Hepatocyte (in vitro differentiated cells): ENCODE results near the gene SAP130. TPM values are rescaled to one million over a fixed set of nuclear protein-coding genes. Genes with fewer than 3 reads are reported as not detected.
A peak's percentile ranks its signal among the peaks of the same experiment; 100 is the strongest.

Source experiments
- DNase-seq: peaks from one replicate; pipeline ENCODE4 v3.0.0-alpha.2; 2016; ENCODE audit warnings: low spot score
- H2AFZ ChIP-seq: fragments of 200-600 bp; sonication (generic); 2 replicates; pipeline ENCODE4 v1.6.0; 2016; ENCODE audit warnings: antibody characterized with exemption, mild to moderate bottlenecking
- H3K27ac ChIP-seq: fragments of 200-600 bp; sonication (generic); 2 replicates; pipeline ENCODE4 v1.5.1; 2016; ENCODE audit warnings: mild to moderate bottlenecking
- H3K27me3 ChIP-seq: fragments of 200-600 bp; sonication (generic); 2 replicates; pipeline ENCODE4 v1.6.1; 2016
- H3K36me3 ChIP-seq: fragments of 200-600 bp; sonication (generic); replicated peaks from 2 replicates; pipeline ENCODE4 v1.5.1; 2016; ENCODE audit warnings: low read depth; ENCODE audit not compliant: insufficient read depth
- H3K4me1 ChIP-seq: fragments of 200-600 bp; sonication (generic); 2 replicates; pipeline ENCODE4 v1.5.1; 2016; ENCODE audit warnings: mild to moderate bottlenecking, moderate library complexity; ENCODE audit not compliant: insufficient read depth
- H3K4me2 ChIP-seq: fragments of 200-600 bp; sonication (generic); 2 replicates; pipeline ENCODE4 v1.6.0; 2016
- H3K4me3 ChIP-seq: fragments of 200-600 bp; sonication (generic); 2 replicates; pipeline ENCODE4 v1.5.1; 2016; ENCODE audit warnings: mild to moderate bottlenecking
- H3K79me2 ChIP-seq: fragments of 200-600 bp; sonication (generic); 2 replicates; pipeline ENCODE4 v1.6.0; 2017; ENCODE audit warnings: mild to moderate bottlenecking
- H3K9me2 ChIP-seq: fragments of 200-600 bp; sonication (generic); replicated peaks from 2 replicates; pipeline ENCODE4 v1.6.0; 2017; ENCODE audit warnings: mild to moderate bottlenecking; ENCODE audit not compliant: insufficient read depth
- H3K9me3 ChIP-seq: fragments of 200-600 bp; sonication (generic); 2 replicates; pipeline ENCODE4 v1.5.1; 2016; ENCODE audit warnings: low read depth, mild to moderate bottlenecking
- H4K20me1 ChIP-seq: fragments of 200-600 bp; sonication (generic); 2 replicates; pipeline ENCODE4 v1.6.0; 2016; ENCODE audit warnings: mild to moderate bottlenecking; ENCODE audit not compliant: insufficient read depth, poor library complexity, severe bottlenecking
- CTCF ChIP-seq: fragments of 200-600 bp; sonication (generic); IDR thresholded peaks from 2 replicates; pipeline ENCODE4 v1.5.1; 2016; ENCODE audit warnings: antibody characterized with exemption, mild to moderate bottlenecking; ENCODE audit not compliant: poor library complexity
- EZH2 ChIP-seq: fragments of 200-600 bp; sonication (generic); IDR thresholded peaks from 2 replicates; pipeline ENCODE4 v1.6.1; 2016; ENCODE audit warnings: antibody characterized with exemption, mild to moderate bottlenecking, borderline replicate concordance
- EZH2phosphoT487 ChIP-seq: fragments of 200-600 bp; sonication (generic); IDR thresholded peaks from one replicate; pipeline ENCODE4 v1.6.1; 2018; ENCODE audit warnings: antibody characterized with exemption, mild to moderate bottlenecking, low read depth, moderate library complexity; ENCODE audit not compliant: unreplicated experiment, severe bottlenecking
- WGBS: methylation state at CpG from one replicate; pipeline ENCODE4 v1.1.6; 2016; ENCODE audit warnings: low lambda C conversion rate; ENCODE audit errors: missing lambda C conversion rate; 5-methylcytosine and 5-hydroxymethylcytosine counted together
- polyA plus RNA-seq: library from polyadenylated mRNA; unstranded; fragments of >200 nt; fragmentation: Nextera tagmentation; extraction: Ambion mirVana; gene quantifications from 2 replicates; pipeline ENCODE4 v1.2.1, GENCODE V29; 2016
- total RNA-seq: library from RNA; depleted of rRNA; stranded (reverse); fragments of >200 nt; gene quantifications from 2 replicates; pipeline ENCODE4 v1.2.3, GENCODE V29; 2014

Gene SAP130
- total and polyA plus RNA-seq, 2 experiments from 2014 or later: 12.6 to 12.7 TPM

GRCh38 chr2:128032092-128032491 lies 4.2 kb upstream of the SAP130 start:
- 67% methylated on average over 4 of the region's 4 CpGs for WGBS

GRCh38 chr2:128028668-128029054 lies 802 bp upstream of the SAP130 start:
- peaks cover 32% of the 10 kb centered on the region for H3K79me2 ChIP-seq
- TF ChIP-seq CTCF: no peak
- TF ChIP-seq EZH2phosphoT487: no peak
- H3K4me3 ChIP-seq: peak overlapping the region; percentile 44
- H2AFZ ChIP-seq: peak overlapping the region; percentile 89
- no peak for DNase-seq
- no peaks in the 10 kb centered on the region for H3K9me2 ChIP-seq
- peak overlapping the region; percentile 56 for H3K27ac ChIP-seq
- H3K36me3 ChIP-seq: no peaks in the 10 kb centered on the region
- H4K20me1 ChIP-seq: peaks cover 9% of the 10 kb centered on the region
- H3K4me2 ChIP-seq: peak overlapping the region; percentile 76
- no peaks in the 10 kb centered on the region for H3K9me3 ChIP-seq
- no peaks in the 10 kb centered on the region for H3K27me3 ChIP-seq
- 0% methylated on average over 1 of the region's 1 CpG for WGBS
- H3K4me1 ChIP-seq: peaks cover 10% of the 10 kb centered on the region

More at GRCh38 chr2:128032092-128032491, 4.2 kb upstream of the SAP130 start:
- Histone ChIP-seq H4K20me1 (no peaks in the 10 kb centered on the region), H3K79me2 (no peaks in the 10 kb centered on the region), H3K4me3 (no peak overlapping the region), H3K27ac (no peak overlapping the region), H2AFZ (no peak overlapping the region), H3K36me3 (no peaks in the 10 kb centered on the region), H3K4me2 (no peak overlapping the region), H3K4me1 (peaks cover 4% of the 10 kb centered on the region), H3K9me3 (no peaks in the 10 kb centered on the region), H3K9me2 (no peaks in the 10 kb centered on the region), H3K27me3 (no peaks in the 10 kb centered on the region)
- no peak for TF ChIP-seq EZH2phosphoT487
- DNase-seq: no peak

- H3K9me3 ChIP-seq: no peaks in the 10 kb centered on the region
Observed at GRCh38 chr2:128027278-128027800, 520 bp downstream of the SAP130 start.

More at GRCh38 chr2:128027278-128027800, 520 bp downstream of the SAP130 start:
- Histone ChIP-seq H3K4me2 (peak overlapping the region; percentile 54), H3K4me3 (peak overlapping the region; percentile 80), H3K79me2 (peaks cover 44% of the 10 kb centered on the region), H2AFZ (peak overlapping the region; percentile 47), H3K36me3 (no peaks in the 10 kb centered on the region), H3K27me3 (no peaks in the 10 kb centered on the region), H3K27ac (peak overlapping the region; percentile 76), H3K4me1 (peaks cover 10% of the 10 kb centered on the region), H4K20me1 (peaks cover 9% of the 10 kb centered on the region), H3K9me2 (no peaks in the 10 kb centered on the region)
- TF ChIP-seq CTCF: no peak
- TF ChIP-seq EZH2: no peak
- TF ChIP-seq EZH2phosphoT487: no peak
- WGBS: 0% methylated on average over 1 of the region's 51 CpGs
- peak; percentile 99 for DNase-seq
